ENCODE measurements around the gene PTCD2.

GRCh38 chr5:72298711-72299110 lies 21.5 kb upstream of the PTCD2 start:
- TF ChIP-seq, protein P1, sequence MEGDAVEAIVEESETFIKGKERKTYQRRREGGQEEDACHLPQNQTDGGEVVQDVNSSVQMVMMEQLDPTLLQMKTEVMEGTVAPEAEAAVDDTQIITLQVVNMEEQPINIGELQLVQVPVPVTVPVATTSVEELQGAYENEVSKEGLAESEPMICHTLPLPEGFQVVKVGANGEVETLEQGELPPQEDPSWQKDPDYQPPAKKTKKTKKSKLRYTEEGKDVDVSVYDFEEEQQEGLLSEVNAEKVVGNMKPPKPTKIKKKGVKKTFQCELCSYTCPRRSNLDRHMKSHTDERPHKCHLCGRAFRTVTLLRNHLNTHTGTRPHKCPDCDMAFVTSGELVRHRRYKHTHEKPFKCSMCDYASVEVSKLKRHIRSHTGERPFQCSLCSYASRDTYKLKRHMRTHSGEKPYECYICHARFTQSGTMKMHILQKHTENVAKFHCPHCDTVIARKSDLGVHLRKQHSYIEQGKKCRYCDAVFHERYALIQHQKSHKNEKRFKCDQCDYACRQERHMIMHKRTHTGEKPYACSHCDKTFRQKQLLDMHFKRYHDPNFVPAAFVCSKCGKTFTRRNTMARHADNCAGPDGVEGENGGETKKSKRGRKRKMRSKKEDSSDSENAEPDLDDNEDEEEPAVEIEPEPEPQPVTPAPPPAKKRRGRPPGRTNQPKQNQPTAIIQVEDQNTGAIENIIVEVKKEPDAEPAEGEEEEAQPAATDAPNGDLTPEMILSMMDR (conservative IDR thresholded peaks at IDR 0.05; ENCODE audit: low read length), result no peak; the same call in 1 of the 2 replicates
- no peak for TF ChIP-seq EZH2phosphoT487 (IDR thresholded peaks at IDR 0.05; ENCODE audit: borderline replicate concordance, low read depth, low read length)
